Tibial artery (tissue), 4 donors: ENCODE measurements around the gene CPNE1.

Experiments
- DNase-seq, 2 donors: peaks; one replicate each; pipeline ENCODE4 v3.0.0-alpha.2; 2019
- H3K27ac ChIP-seq, 2 donors: fragments of 200-600 bp; sonication (generic) in 1 of 2; 1 replicate in 1 of 2; 2 replicates in 1 of 2; pipeline ENCODE4 v1.5.1; 2018 to 2019; ENCODE audit warnings: mild to moderate bottlenecking in 1 of 2
- H3K27me3 ChIP-seq, 2 donors: fragments of 200-600 bp; sonication (generic) in 1 of 2; one replicate each; pipeline versions ENCODE4 v1.5.1 to v1.6.0; 2016 to 2019
- H3K36me3 ChIP-seq, 3 donors: fragments of 200-600 bp; sonication (generic) in 2 of 3; one replicate each; pipeline ENCODE4 v1.5.1; 2016 to 2019; ENCODE audit warnings: mild to moderate bottlenecking in 2 of 3
- H3K4me1 ChIP-seq, 4 donors: fragments of 200-600 bp; sonication (generic) in 2 of 4; 1 replicate in 3 of 4; 2 replicates in 1 of 4; pipeline ENCODE4 v1.5.1; 2016 to 2019
- H3K4me3 ChIP-seq, 2 donors: fragments of 200-600 bp; sonication (generic) in 1 of 2; 1 replicate in 1 of 2; 2 replicates in 1 of 2; pipeline ENCODE4 v1.5.1; 2018 to 2019; ENCODE audit warnings: mild to moderate bottlenecking in 2 of 2
- H3K9me3 ChIP-seq, 3 donors: fragments of 200-600 bp; sonication (generic) in 1 of 3; one replicate each; pipeline ENCODE4 v1.5.1; 2016 to 2019
- intact Hi-C: fragments of 100-400 bp; cut with DNase I; formaldehyde crosslinking; loops from one replicate; pipeline ENCODE4 v1.15.0; 2023; ENCODE audit warnings: low total_unique reads
- TF ChIP-seq, protein P1 (sequence below), 2 experiments: fragments of 200-600 bp in 1 of 2; fragments of 450-650 bp in 1 of 2; IDR thresholded peaks; one replicate each; pipeline ENCODE4 v1.5.1; 2017 to 2019; ENCODE audit warnings: antibody characterized with exemption in 2 of 2, mild to moderate bottlenecking in 1 of 2, moderate library complexity in 1 of 2

Gene CPNE1

GRCh38 chr20:35702824-35703695 is 38.4 kb upstream of the CPNE1 start:
- intact Hi-C loops = no loop called here
- Histone ChIP-seq H3K4me3 (no peak overlapping the region), H3K4me1 (peaks cover 0 to 17% (median 10%) of the 10 kb centered on the region in 4 donors), H3K36me3 (peaks cover 47 to 70% (median 53%) of the 10 kb centered on the region in 3 donors), H3K9me3 (no peaks in the 10 kb centered on the region), H3K27me3 (no peaks in the 10 kb centered on the region), H3K27ac (no peak overlapping the region)
- TF ChIP-seq, protein P1, sequence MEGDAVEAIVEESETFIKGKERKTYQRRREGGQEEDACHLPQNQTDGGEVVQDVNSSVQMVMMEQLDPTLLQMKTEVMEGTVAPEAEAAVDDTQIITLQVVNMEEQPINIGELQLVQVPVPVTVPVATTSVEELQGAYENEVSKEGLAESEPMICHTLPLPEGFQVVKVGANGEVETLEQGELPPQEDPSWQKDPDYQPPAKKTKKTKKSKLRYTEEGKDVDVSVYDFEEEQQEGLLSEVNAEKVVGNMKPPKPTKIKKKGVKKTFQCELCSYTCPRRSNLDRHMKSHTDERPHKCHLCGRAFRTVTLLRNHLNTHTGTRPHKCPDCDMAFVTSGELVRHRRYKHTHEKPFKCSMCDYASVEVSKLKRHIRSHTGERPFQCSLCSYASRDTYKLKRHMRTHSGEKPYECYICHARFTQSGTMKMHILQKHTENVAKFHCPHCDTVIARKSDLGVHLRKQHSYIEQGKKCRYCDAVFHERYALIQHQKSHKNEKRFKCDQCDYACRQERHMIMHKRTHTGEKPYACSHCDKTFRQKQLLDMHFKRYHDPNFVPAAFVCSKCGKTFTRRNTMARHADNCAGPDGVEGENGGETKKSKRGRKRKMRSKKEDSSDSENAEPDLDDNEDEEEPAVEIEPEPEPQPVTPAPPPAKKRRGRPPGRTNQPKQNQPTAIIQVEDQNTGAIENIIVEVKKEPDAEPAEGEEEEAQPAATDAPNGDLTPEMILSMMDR (IDR thresholded peaks at IDR 0.05) = no peak
- no peak for DNase-seq

GRCh38 chr20:35702051-35702823 is 37.5 kb upstream of the CPNE1 start:
- no peaks in the 10 kb centered on the region for H3K9me3 ChIP-seq
- no peak overlapping the region for H3K27ac ChIP-seq
- TF ChIP-seq, protein P1 (IDR thresholded peaks at IDR 0.05) = no peak
- no peak overlapping the region for H3K4me3 ChIP-seq
- no peaks in the 10 kb centered on the region for H3K27me3 ChIP-seq
- H3K36me3 ChIP-seq = peaks cover 47 to 62% (median 48%) of the 10 kb centered on the region in 3 donors
- intact Hi-C loops = no loop called here
- H3K4me1 ChIP-seq = peaks cover 0 to 25% (median 17%) of the 10 kb centered on the region in 4 donors
- DNase-seq = no peak

- Histone ChIP-seq H3K27ac (peak overlapping the region in 1 of 2 donors; percentile 98), H3K9me3 (no peaks in the 10 kb centered on the region), H3K4me1 (peaks cover 0 to 26% (median 17%) of the 10 kb centered on the region in 4 donors), H3K27me3 (no peaks in the 10 kb centered on the region), H3K36me3 (peaks cover 37 to 57% (median 44%) of the 10 kb centered on the region in 3 donors), H3K4me3 (no peak overlapping the region)
- DNase-seq = no peak
- intact Hi-C loops = no loop called here
- TF ChIP-seq, protein P1 (IDR thresholded peaks at IDR 0.05) = no peak
Observed at GRCh38 chr20:35700625-35701148, 36.0 kb upstream of the CPNE1 start.

GRCh38 chr20:35699957-35700624 is 35.4 kb upstream of the CPNE1 start:
- Histone ChIP-seq H3K27ac (peak overlapping the region; percentile 94 to 98), H3K4me3 (peak overlapping the region; percentile 94 to 95), H3K27me3 (no peaks in the 10 kb centered on the region), H3K9me3 (no peaks in the 10 kb centered on the region), H3K36me3 (peaks cover 31 to 57% (median 44%) of the 10 kb centered on the region in 3 donors), H3K4me1 (peaks cover 0 to 26% (median 17%) of the 10 kb centered on the region in 4 donors)
- TF ChIP-seq, protein P1 (IDR thresholded peaks at IDR 0.05) = no peak
- no peak for DNase-seq
- intact Hi-C loops = loop anchor here (10.0 kb wide), 1 partner anchor 235 kb away; no protein-coding TSS in a partner anchor
